ENCODE data around the gene SAAL1. TPM values are rescaled to one million over a fixed set of nuclear protein-coding genes. Genes with fewer than 3 reads are reported as not detected.

SAAL1 gene
- total and polyA plus RNA-seq, 2 donors (not counting 1 experiment from before 2014, with no cell fraction given): 15.0 to 20.0 TPM

- no peak overlapping the region for H3K9ac ChIP-seq (ENCODE audit: insufficient read depth, low read length)
- no peaks in the 10 kb centered on the region for H3K27me3 ChIP-seq (ENCODE audit: control insufficient read depth, insufficient read depth, low read length)
- DNase-seq (ENCODE audit: low read depth in 2 of 2): no peak
- H4K20me1 ChIP-seq (ENCODE audit: control insufficient read depth, extremely low read depth, insufficient read depth, low read length): no peaks in the 10 kb centered on the region
- H3K4me1 ChIP-seq (ENCODE audit: control insufficient read depth, extremely low read depth, insufficient read depth, low read length): no peaks in the 10 kb centered on the region
- H3K27ac ChIP-seq (ENCODE audit: insufficient read depth, low read length): no peak overlapping the region
- no peak overlapping the region for H3K4me2 ChIP-seq (ENCODE audit: extremely low read depth, insufficient read depth, low read length)
- no peak overlapping the region for H2AFZ ChIP-seq (ENCODE audit: low read length)
- H3K79me2 ChIP-seq (ENCODE audit: control insufficient read depth, insufficient read depth, low read length): no peaks in the 10 kb centered on the region
- no peak for TF ChIP-seq CTCF (conservative IDR thresholded peaks at IDR 0.05 in 1 of 2, IDR thresholded peaks at IDR 0.05 in 1 of 2; ENCODE audit: low read depth in 1 of 2, low read length in 2 of 2)
- no peak for TF ChIP-seq EZH2 (IDR thresholded peaks at IDR 0.05; ENCODE audit: low read length, missing control alignments)
- H3K9me3 ChIP-seq (ENCODE audit: control insufficient read depth, insufficient read depth, low read depth, low read length): no peaks in the 10 kb centered on the region
- no peak overlapping the region for H3K4me3 ChIP-seq (replicated peaks in 1 of 4; ENCODE audit: control extremely low read depth in 1 of 4, insufficient read depth in 1 of 4, low read depth in 3 of 4, low read length in 4 of 4)
- H3K36me3 ChIP-seq (ENCODE audit: control insufficient read depth, insufficient read depth, low read length): no peaks in the 10 kb centered on the region
Measured at GRCh38 chr11:18063125-18063524, 42.8 kb downstream of the SAAL1 start.

- H3K27me3 ChIP-seq (ENCODE audit: control insufficient read depth, insufficient read depth, low read length): no peaks in the 10 kb centered on the region
- no peaks in the 10 kb centered on the region for H3K4me1 ChIP-seq (ENCODE audit: control insufficient read depth, extremely low read depth, insufficient read depth, low read length)
- H2AFZ ChIP-seq (ENCODE audit: low read length): no peak overlapping the region
- H3K36me3 ChIP-seq (ENCODE audit: control insufficient read depth, insufficient read depth, low read length): no peaks in the 10 kb centered on the region
- H3K27ac ChIP-seq (ENCODE audit: insufficient read depth, low read length): no peak overlapping the region
- no peak overlapping the region for H3K9ac ChIP-seq (ENCODE audit: insufficient read depth, low read length)
- TF ChIP-seq EZH2 (IDR thresholded peaks at IDR 0.05; ENCODE audit: low read length, missing control alignments) (no peak), CTCF (conservative IDR thresholded peaks at IDR 0.05 in 1 of 2, IDR thresholded peaks at IDR 0.05 in 1 of 2; ENCODE audit: low read depth in 1 of 2, low read length in 2 of 2) (no peak)
- DNase-seq (ENCODE audit: low read depth in 2 of 2): no peak
- no peaks in the 10 kb centered on the region for H3K9me3 ChIP-seq (ENCODE audit: control insufficient read depth, insufficient read depth, low read depth, low read length)
- no peaks in the 10 kb centered on the region for H4K20me1 ChIP-seq (ENCODE audit: control insufficient read depth, extremely low read depth, insufficient read depth, low read length)
- H3K4me3 ChIP-seq (replicated peaks in 1 of 4; ENCODE audit: control extremely low read depth in 1 of 4, insufficient read depth in 1 of 4, low read depth in 3 of 4, low read length in 4 of 4): no peak overlapping the region
- H3K4me2 ChIP-seq (ENCODE audit: extremely low read depth, insufficient read depth, low read length): no peak overlapping the region
- no peaks in the 10 kb centered on the region for H3K79me2 ChIP-seq (ENCODE audit: control insufficient read depth, insufficient read depth, low read length)
Measured at GRCh38 chr11:18061351-18061750, 44.5 kb downstream of the SAAL1 start.

GRCh38 chr11:18056561-18057181 lies 49.2 kb downstream of the SAAL1 start:
- no peak overlapping the region for H3K4me3 ChIP-seq (replicated peaks in 1 of 4; ENCODE audit: control extremely low read depth in 1 of 4, insufficient read depth in 1 of 4, low read depth in 3 of 4, low read length in 4 of 4)
- H3K27ac ChIP-seq (ENCODE audit: insufficient read depth, low read length): no peak overlapping the region
- H2AFZ ChIP-seq (ENCODE audit: low read length): no peak overlapping the region
- no peak for TF ChIP-seq EZH2 (IDR thresholded peaks at IDR 0.05; ENCODE audit: low read length, missing control alignments)
- H3K4me1 ChIP-seq (ENCODE audit: control insufficient read depth, extremely low read depth, insufficient read depth, low read length): no peaks in the 10 kb centered on the region
- H3K27me3 ChIP-seq (ENCODE audit: control insufficient read depth, insufficient read depth, low read length): no peaks in the 10 kb centered on the region
- no peaks in the 10 kb centered on the region for H3K79me2 ChIP-seq (ENCODE audit: control insufficient read depth, insufficient read depth, low read length)
- H3K36me3 ChIP-seq (ENCODE audit: control insufficient read depth, insufficient read depth, low read length): no peaks in the 10 kb centered on the region
- DNase-seq (ENCODE audit: low read depth in 2 of 2): no peak
- H4K20me1 ChIP-seq (ENCODE audit: control insufficient read depth, extremely low read depth, insufficient read depth, low read length): no peaks in the 10 kb centered on the region
- no peak overlapping the region for H3K9ac ChIP-seq (ENCODE audit: insufficient read depth, low read length)
- H3K4me2 ChIP-seq (ENCODE audit: extremely low read depth, insufficient read depth, low read length): no peak overlapping the region
- H3K9me3 ChIP-seq (ENCODE audit: control insufficient read depth, insufficient read depth, low read depth, low read length): no peaks in the 10 kb centered on the region

All from fibroblast of lung (primary cell).